MM.1S (cell line): Measurements from ENCODE around the gene PRM3.

Experiments used
- DNase-seq: peaks from one replicate; pipeline ENCODE4 v3.0.0-alpha.2; 2015
- H2AFZ ChIP-seq: fragments of 300-600 bp; sonication (generic); 2 replicates; pipeline ENCODE4 v1.6.0; 2016; ENCODE audit warnings: antibody characterized with exemption, low read length
- H3F3A ChIP-seq: fragments of 300-600 bp; sonication (generic); 2 replicates; pipeline ENCODE4 v1.6.1; 2016; ENCODE audit warnings: mild to moderate bottlenecking, antibody characterized with exemption, low read length, moderate library complexity, mixed read lengths; ENCODE audit not compliant: insufficient read depth
- H3K27ac ChIP-seq: fragments of 300-600 bp; sonication (generic); 2 replicates; pipeline ENCODE4 v1.5.1; 2016; ENCODE audit warnings: mild to moderate bottlenecking, low read length
- H3K27me3 ChIP-seq: fragments of 300-600 bp; sonication (generic); replicated peaks from 2 replicates; pipeline ENCODE4 v1.6.0; 2016; ENCODE audit warnings: low read length; ENCODE audit not compliant: insufficient read depth
- H3K36me3 ChIP-seq: fragments of 300-600 bp; sonication (generic); replicated peaks from 2 replicates; pipeline ENCODE4 v1.6.1; 2016; ENCODE audit warnings: mild to moderate bottlenecking, low read length, mixed read lengths; ENCODE audit not compliant: insufficient read depth
- H3K4me1 ChIP-seq: fragments of 300-600 bp; sonication (generic); 2 replicates; pipeline ENCODE4 v1.6.1; 2016; ENCODE audit warnings: low read length, mixed read lengths
- H3K4me2 ChIP-seq: fragments of 300-600 bp; sonication (generic); 2 replicates; pipeline ENCODE4 v1.6.0; 2016; ENCODE audit warnings: low read depth, low read length
- H3K4me3 ChIP-seq: fragments of 300-600 bp; sonication (generic); 2 replicates; pipeline ENCODE4 v1.5.1; 2016; ENCODE audit warnings: low read length, mixed read lengths
- H3K79me2 ChIP-seq: fragments of 300-600 bp; sonication (generic); 2 replicates; pipeline ENCODE4 v1.6.1; 2016; ENCODE audit warnings: mixed run types, low read length, mixed read lengths
- H3K9ac ChIP-seq: fragments of 300-600 bp; sonication (generic); 2 replicates; pipeline ENCODE4 v1.6.1; 2016; ENCODE audit warnings: low read length, mixed read lengths
- H3K9me2 ChIP-seq: fragments of 300-600 bp; sonication (generic); replicated peaks from 2 replicates; pipeline ENCODE4 v1.6.1; 2016; ENCODE audit warnings: mild to moderate bottlenecking, low read length, mixed read lengths; ENCODE audit not compliant: insufficient read depth
- H3K9me3 ChIP-seq: fragments of 300-600 bp; sonication (generic); replicated peaks from 2 replicates; pipeline ENCODE4 v1.6.1; 2016; ENCODE audit warnings: mild to moderate bottlenecking, low read length, mixed read lengths; ENCODE audit not compliant: insufficient read depth
- H4K20me1 ChIP-seq: fragments of 300-600 bp; sonication (generic); 2 replicates; pipeline ENCODE4 v1.6.1; 2016; ENCODE audit warnings: mild to moderate bottlenecking, low read length, moderate library complexity, mixed read lengths; ENCODE audit not compliant: insufficient read depth
- CTCF ChIP-seq: fragments of 300-600 bp; sonication (generic); IDR thresholded peaks from 2 replicates; pipeline ENCODE4 v1.5.1; 2016; ENCODE audit warnings: antibody characterized with exemption, low read length, mixed read lengths
- EZH2 ChIP-seq: fragments of 300-600 bp; sonication (generic); optimal IDR thresholded peaks from 2 replicates; pipeline ENCODE3; 2017; ENCODE audit warnings: low read depth, mild to moderate bottlenecking, antibody characterized with exemption, low read length, mixed read lengths
- EZH2phosphoT487 ChIP-seq: fragments of 300-600 bp; sonication (generic); IDR thresholded peaks from 2 replicates; pipeline ENCODE4 v1.6.1; 2018; ENCODE audit warnings: antibody characterized with exemption, low read length

PRM3 gene

DNA sequence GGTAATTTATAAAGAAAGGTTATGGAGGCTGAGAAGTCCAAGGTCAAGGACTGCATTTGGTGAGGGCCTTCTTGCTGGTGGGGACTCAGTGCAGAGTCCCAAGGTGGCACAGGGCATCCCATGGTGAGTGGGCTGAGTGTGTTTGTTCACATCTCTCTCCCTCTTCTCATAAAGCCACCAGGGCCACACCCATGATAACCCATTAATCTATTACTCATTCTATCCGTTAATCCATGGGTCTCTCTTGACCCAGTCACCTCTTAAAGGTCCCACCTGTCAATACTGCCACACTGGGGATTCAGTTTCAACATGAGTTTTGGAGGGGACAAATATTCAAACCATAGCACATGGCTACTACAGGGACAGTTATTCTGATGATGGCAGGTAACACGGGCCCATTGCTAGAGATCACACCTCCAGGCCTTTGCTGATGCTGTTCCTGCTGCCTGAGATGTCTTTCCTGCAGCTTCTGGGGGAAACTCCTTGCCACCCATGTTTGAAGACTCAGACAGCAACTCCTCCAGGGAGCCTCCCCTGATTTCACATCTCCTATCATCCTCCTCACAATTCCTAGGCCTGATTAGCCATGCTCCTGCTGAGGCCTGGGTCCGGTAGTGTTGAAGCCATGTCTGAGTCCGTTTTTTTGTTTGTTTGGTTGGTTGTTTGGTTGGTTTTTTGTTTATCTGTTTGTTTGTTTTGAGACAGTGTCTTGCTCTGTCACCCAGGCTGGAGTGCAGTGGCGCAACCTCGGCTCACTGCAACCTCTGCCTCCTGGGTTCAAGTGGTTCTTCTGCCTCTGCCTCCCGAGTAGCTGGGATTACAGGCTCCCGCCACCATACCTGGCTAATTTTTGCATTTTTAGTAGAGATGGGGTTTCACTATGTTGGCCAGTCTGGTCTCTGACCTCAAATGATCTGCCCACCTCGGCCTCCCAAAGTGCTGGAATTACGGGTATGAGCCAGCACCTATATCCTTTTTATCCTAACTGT is 33.5 kb downstream of the PRM3 start:
- peak overlapping the region; percentile 19; the same call in 1 of the 2 replicates for H3K27ac ChIP-seq
- peak overlapping the region; percentile 67; the same call in 1 of the 2 replicates for H3K4me2 ChIP-seq
- no peak overlapping the region; the same call in 1 of the 2 replicates for H3K9ac ChIP-seq
- H4K20me1 ChIP-seq, result no peaks in the 10 kb centered on the region
- no peaks in the 10 kb centered on the region for H3K36me3 ChIP-seq
- no peaks in the 10 kb centered on the region for H3K79me2 ChIP-seq
- TF ChIP-seq EZH2, result no peak
- no peak for TF ChIP-seq EZH2phosphoT487
- no peak for TF ChIP-seq CTCF
- no peaks in the 10 kb centered on the region for H3K9me3 ChIP-seq
- H3F3A ChIP-seq, result no peaks in the 10 kb centered on the region; the same call in 1 of the 2 replicates
- no peaks in the 10 kb centered on the region for H3K9me2 ChIP-seq
- no peak overlapping the region for H3K4me3 ChIP-seq
- H3K27me3 ChIP-seq, result no peaks in the 10 kb centered on the region
- no peak for DNase-seq
- peaks cover 12% of the 10 kb centered on the region for H3K4me1 ChIP-seq
- H2AFZ ChIP-seq, result peak overlapping the region; percentile 47; the same call in 1 of the 2 replicates

DNA sequence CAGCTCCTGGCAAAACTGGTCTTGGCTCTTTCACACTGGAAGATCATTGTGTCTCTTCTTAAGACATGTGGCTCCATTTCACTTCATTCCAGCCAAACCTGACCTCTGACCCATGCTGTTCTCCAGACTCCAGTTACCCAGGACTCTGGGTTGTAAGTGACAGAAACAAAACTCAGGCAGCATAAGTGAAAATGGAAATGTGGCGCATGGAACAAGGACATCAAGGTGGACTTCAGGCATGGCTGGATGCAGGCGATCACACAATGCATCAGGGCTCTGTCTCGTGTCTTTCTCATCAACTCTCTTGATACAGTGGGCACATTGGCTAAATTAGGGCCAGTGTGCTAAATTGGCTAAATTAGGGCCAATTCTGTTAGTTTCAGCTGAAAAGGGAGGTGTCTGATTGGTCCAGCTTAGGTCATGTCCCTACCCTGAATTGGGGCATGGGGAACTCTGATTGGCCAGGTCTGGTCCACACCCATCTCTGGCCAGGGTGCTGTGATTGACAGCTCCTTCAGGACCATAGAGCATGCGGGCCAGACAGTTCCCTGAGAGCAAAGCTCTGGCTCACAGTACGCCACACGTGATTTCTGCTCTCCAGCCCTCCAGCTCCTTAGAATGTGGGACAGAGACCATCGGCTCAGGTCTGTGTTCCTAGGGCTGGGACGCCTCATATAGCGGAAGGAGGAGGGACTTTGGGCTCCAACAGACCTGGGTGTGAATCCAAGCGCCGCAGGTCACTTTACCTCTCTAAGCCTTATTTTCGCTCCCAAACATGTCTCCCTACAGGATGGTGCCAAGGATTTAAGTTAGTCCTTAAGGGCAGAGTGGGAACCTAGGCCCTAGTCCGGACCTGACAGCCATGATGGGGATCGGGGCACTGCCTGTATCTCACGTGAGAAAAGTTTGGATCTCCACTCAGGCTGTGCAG is 34.9 kb downstream of the PRM3 start:
- no peak overlapping the region for H2AFZ ChIP-seq
- no peaks in the 10 kb centered on the region for H4K20me1 ChIP-seq
- H3K79me2 ChIP-seq, result no peaks in the 10 kb centered on the region
- no peaks in the 10 kb centered on the region; the same call in 1 of the 2 replicates for H3F3A ChIP-seq
- H3K27me3 ChIP-seq, result no peaks in the 10 kb centered on the region
- no peak for DNase-seq
- H3K27ac ChIP-seq, result no peak overlapping the region
- peaks cover 12% of the 10 kb centered on the region for H3K4me1 ChIP-seq
- no peaks in the 10 kb centered on the region for H3K9me3 ChIP-seq
- H3K9ac ChIP-seq, result no peak overlapping the region
- no peak overlapping the region for H3K4me3 ChIP-seq
- H3K4me2 ChIP-seq, result no peak overlapping the region
- no peak for TF ChIP-seq CTCF
- no peaks in the 10 kb centered on the region for H3K9me2 ChIP-seq
- H3K36me3 ChIP-seq, result no peaks in the 10 kb centered on the region

DNA sequence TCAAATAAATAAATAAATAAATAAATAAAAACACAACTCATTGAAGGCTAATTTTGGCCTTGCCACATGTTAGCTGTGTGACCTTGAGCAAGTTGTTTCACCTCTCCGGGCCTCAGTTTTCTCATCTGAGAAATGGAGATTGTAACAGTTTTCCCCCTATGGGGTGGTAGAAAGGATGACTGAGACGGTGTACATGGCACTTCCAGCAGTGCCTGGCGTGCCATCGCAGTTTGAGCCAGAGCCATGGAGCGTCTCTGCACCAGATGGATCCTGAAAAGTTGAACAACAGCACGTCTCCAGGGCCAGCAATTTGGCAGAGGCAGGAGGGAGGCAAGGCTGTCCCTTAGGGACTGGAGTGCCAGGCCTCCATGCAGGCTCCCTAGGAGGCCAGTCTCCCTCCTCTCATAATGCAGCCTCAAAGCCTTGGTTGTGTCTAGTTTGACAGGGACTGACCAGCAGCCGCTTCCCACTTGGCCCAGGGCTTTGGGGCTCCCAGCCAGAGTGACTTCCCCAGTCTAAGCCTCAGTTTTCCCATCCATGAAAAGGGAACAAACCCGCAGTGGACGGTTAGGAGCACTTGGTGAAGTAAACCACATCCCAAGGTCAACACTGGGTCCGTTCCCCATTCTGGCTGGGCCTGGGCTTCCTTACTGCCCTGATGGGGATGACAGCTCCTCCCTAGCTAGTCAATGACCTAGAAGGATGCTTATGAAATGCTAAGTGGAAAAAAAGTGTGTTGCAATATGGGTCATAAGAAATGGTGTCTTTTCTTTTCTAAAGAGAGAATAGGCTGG is 36.8 kb downstream of the PRM3 start:
- H2AFZ ChIP-seq, result no peak overlapping the region

More for the DNA sequence above, 36.8 kb downstream of the PRM3 start:
- Histone ChIP-seq H4K20me1 (no peaks in the 10 kb centered on the region), H3K27ac (no peak overlapping the region), H3K36me3 (no peaks in the 10 kb centered on the region), H3K9me2 (no peaks in the 10 kb centered on the region), H3K9ac (no peak overlapping the region), H3K9me3 (no peaks in the 10 kb centered on the region), H3K4me2 (no peak overlapping the region), H3F3A (no peaks in the 10 kb centered on the region; the same call in 1 of the 2 replicates), H3K79me2 (no peaks in the 10 kb centered on the region), H3K27me3 (no peaks in the 10 kb centered on the region), H3K4me1 (peaks cover 13% of the 10 kb centered on the region), H3K4me3 (no peak overlapping the region)
- no peak for TF ChIP-seq CTCF
- TF ChIP-seq EZH2phosphoT487, result no peak
- TF ChIP-seq EZH2, result no peak
- DNase-seq, result no peak
